ENCODE data around the gene SVIL.
"Not testable (repeated sequence)": the region's sequence is repeated elsewhere in the genome, so short reads cannot be mapped to it uniquely, and the experiment has no call there.

The SVIL gene

GRCh38 chr10:29524720-29525119 is 110.1 kb downstream of the SVIL start:
- H3K9ac ChIP-seq (ENCODE audit: low read length): no peak overlapping the region
- H3K4me3 ChIP-seq (ENCODE audit: low read depth, low read length): no peak overlapping the region
- no peaks in the 10 kb centered on the region for H3K4me1 ChIP-seq (ENCODE audit: control insufficient read depth, insufficient read depth, low read length)
- no peak overlapping the region for H3K27ac ChIP-seq (ENCODE audit: low read depth, low read length)
- no peaks in the 10 kb centered on the region for H3K27me3 ChIP-seq (ENCODE audit: control insufficient read depth, insufficient read depth, low read length)
- H3K36me3 ChIP-seq (ENCODE audit: control insufficient read depth, insufficient read depth, low read length): peaks cover 57% of the 10 kb centered on the region
- H3K9me3 ChIP-seq (ENCODE audit: control insufficient read depth, insufficient read depth, low read depth, low read length): no peaks in the 10 kb centered on the region

GRCh38 chr10:29524294-29524693 is 110.5 kb downstream of the SVIL start:
- no peaks in the 10 kb centered on the region for H3K27me3 ChIP-seq (ENCODE audit: control insufficient read depth, insufficient read depth, low read length)
- no peak overlapping the region for H3K9ac ChIP-seq (ENCODE audit: low read length)
- no peak overlapping the region for H3K4me3 ChIP-seq (ENCODE audit: low read depth, low read length)
- peaks cover 55% of the 10 kb centered on the region for H3K36me3 ChIP-seq (ENCODE audit: control insufficient read depth, insufficient read depth, low read length)
- no peaks in the 10 kb centered on the region for H3K4me1 ChIP-seq (ENCODE audit: control insufficient read depth, insufficient read depth, low read length)
- H3K27ac ChIP-seq (ENCODE audit: low read depth, low read length): no peak overlapping the region
- H3K9me3 ChIP-seq (ENCODE audit: control insufficient read depth, insufficient read depth, low read depth, low read length): no peaks in the 10 kb centered on the region

- no peak overlapping the region for H3K9ac ChIP-seq (ENCODE audit: low read length)
- H3K4me1 ChIP-seq (ENCODE audit: control insufficient read depth, insufficient read depth, low read length): no peaks in the 10 kb centered on the region
- no peak overlapping the region for H3K27ac ChIP-seq (ENCODE audit: low read depth, low read length)
- H3K9me3 ChIP-seq (ENCODE audit: control insufficient read depth, insufficient read depth, low read depth, low read length): no peaks in the 10 kb centered on the region
- no peaks in the 10 kb centered on the region for H3K27me3 ChIP-seq (ENCODE audit: control insufficient read depth, insufficient read depth, low read length)
- H3K36me3 ChIP-seq (ENCODE audit: control insufficient read depth, insufficient read depth, low read length): peaks cover 50% of the 10 kb centered on the region
- H3K4me3 ChIP-seq (ENCODE audit: low read depth, low read length): no peak overlapping the region
These were observed 111.9 kb downstream of the SVIL start for GRCh38 chr10:29522918-29523317.

GRCh38 chr10:29522061-29522855 is 112.5 kb downstream of the SVIL start:
- Histone ChIP-seq H3K36me3 (ENCODE audit: control insufficient read depth, insufficient read depth, low read length) (peaks cover 50% of the 10 kb centered on the region), H3K27me3 (ENCODE audit: control insufficient read depth, insufficient read depth, low read length) (no peaks in the 10 kb centered on the region), H3K9ac (ENCODE audit: low read length) (no peak overlapping the region), H3K9me3 (ENCODE audit: control insufficient read depth, insufficient read depth, low read depth, low read length) (no peaks in the 10 kb centered on the region), H3K4me1 (ENCODE audit: control insufficient read depth, insufficient read depth, low read length) (no peaks in the 10 kb centered on the region), H3K4me3 (ENCODE audit: low read depth, low read length) (no peak overlapping the region), H3K27ac (ENCODE audit: low read depth, low read length) (no peak overlapping the region)

GRCh38 chr10:29519659-29520058 is 115.1 kb downstream of the SVIL start:
- no peaks in the 10 kb centered on the region for H3K27me3 ChIP-seq (ENCODE audit: control insufficient read depth, insufficient read depth, low read length)
- H3K4me1 ChIP-seq (ENCODE audit: control insufficient read depth, insufficient read depth, low read length): no peaks in the 10 kb centered on the region
- H3K36me3 ChIP-seq (ENCODE audit: control insufficient read depth, insufficient read depth, low read length): peaks cover 44% of the 10 kb centered on the region
- H3K9ac ChIP-seq (ENCODE audit: low read length): no peak overlapping the region
- H3K4me3 ChIP-seq (ENCODE audit: low read depth, low read length): no peak overlapping the region
- no peaks in the 10 kb centered on the region for H3K9me3 ChIP-seq (ENCODE audit: control insufficient read depth, insufficient read depth, low read depth, low read length)
- H3K27ac ChIP-seq (ENCODE audit: low read depth, low read length): no peak overlapping the region

- H3K36me3 ChIP-seq (ENCODE audit: control insufficient read depth, insufficient read depth, low read length): peaks cover 23% of the 10 kb centered on the region
- H3K27ac ChIP-seq (ENCODE audit: low read depth, low read length): no peak overlapping the region
- no peak overlapping the region for H3K9ac ChIP-seq (ENCODE audit: low read length)
- H3K9me3 ChIP-seq (ENCODE audit: control insufficient read depth, insufficient read depth, low read depth, low read length): no peaks in the 10 kb centered on the region
- H3K27me3 ChIP-seq (ENCODE audit: control insufficient read depth, insufficient read depth, low read length): no peaks in the 10 kb centered on the region
- no peaks in the 10 kb centered on the region for H3K4me1 ChIP-seq (ENCODE audit: control insufficient read depth, insufficient read depth, low read length)
- no peak overlapping the region for H3K4me3 ChIP-seq (ENCODE audit: low read depth, low read length)
These were observed 117.3 kb downstream of the SVIL start for GRCh38 chr10:29517352-29517923.

- not testable (repeated sequence) for H3K4me3 ChIP-seq (ENCODE audit: low read depth, low read length); H3K27me3 ChIP-seq (ENCODE audit: control insufficient read depth, insufficient read depth, low read length)
- peaks cover 18% of the 10 kb centered on the region for H3K36me3 ChIP-seq (ENCODE audit: control insufficient read depth, insufficient read depth, low read length)
These were observed 118.3 kb downstream of the SVIL start for GRCh38 chr10:29516309-29516932.

GRCh38 chr10:29515879-29516278 is 118.9 kb downstream of the SVIL start:
- not testable (repeated sequence) for H3K9ac ChIP-seq (ENCODE audit: low read length); H3K4me3 ChIP-seq (ENCODE audit: low read depth, low read length); H3K4me1 ChIP-seq (ENCODE audit: control insufficient read depth, insufficient read depth, low read length); H3K9me3 ChIP-seq (ENCODE audit: control insufficient read depth, insufficient read depth, low read depth, low read length); H3K27me3 ChIP-seq (ENCODE audit: control insufficient read depth, insufficient read depth, low read length); H3K27ac ChIP-seq (ENCODE audit: low read depth, low read length)
- H3K36me3 ChIP-seq (ENCODE audit: control insufficient read depth, insufficient read depth, low read length): peaks cover 15% of the 10 kb centered on the region

More at GRCh38 chr10:29516309-29516932, 118.3 kb downstream of the SVIL start:
- H3K27ac ChIP-seq (ENCODE audit: low read depth, low read length); H3K9ac ChIP-seq (ENCODE audit: low read length); H3K9me3 ChIP-seq (ENCODE audit: control insufficient read depth, insufficient read depth, low read depth, low read length); H3K4me1 ChIP-seq (ENCODE audit: control insufficient read depth, insufficient read depth, low read length): not testable (repeated sequence)

GRCh38 chr10:29515104-29515503 is 119.7 kb downstream of the SVIL start:
- not testable (repeated sequence) for H3K36me3 ChIP-seq (ENCODE audit: control insufficient read depth, insufficient read depth, low read length); H3K27me3 ChIP-seq (ENCODE audit: control insufficient read depth, insufficient read depth, low read length); H3K9ac ChIP-seq (ENCODE audit: low read length); H3K4me3 ChIP-seq (ENCODE audit: low read depth, low read length); H3K9me3 ChIP-seq (ENCODE audit: control insufficient read depth, insufficient read depth, low read depth, low read length); H3K4me1 ChIP-seq (ENCODE audit: control insufficient read depth, insufficient read depth, low read length); H3K27ac ChIP-seq (ENCODE audit: low read depth, low read length)

GRCh38 chr10:29514306-29514705 is 120.5 kb downstream of the SVIL start:
- no peak overlapping the region for H3K4me3 ChIP-seq (ENCODE audit: low read depth, low read length)
- no peak overlapping the region for H3K9ac ChIP-seq (ENCODE audit: low read length)
- no peaks in the 10 kb centered on the region for H3K27me3 ChIP-seq (ENCODE audit: control insufficient read depth, insufficient read depth, low read length)
- no peak overlapping the region for H3K27ac ChIP-seq (ENCODE audit: low read depth, low read length)
- no peaks in the 10 kb centered on the region for H3K4me1 ChIP-seq (ENCODE audit: control insufficient read depth, insufficient read depth, low read length)
- H3K9me3 ChIP-seq (ENCODE audit: control insufficient read depth, insufficient read depth, low read depth, low read length): no peaks in the 10 kb centered on the region
- peaks cover 10% of the 10 kb centered on the region; the same call in 1 of the 2 replicates for H3K36me3 ChIP-seq (ENCODE audit: control insufficient read depth, insufficient read depth, low read length)

- Histone ChIP-seq H3K27ac (ENCODE audit: low read depth, low read length) (no peak overlapping the region), H3K27me3 (ENCODE audit: control insufficient read depth, insufficient read depth, low read length) (no peaks in the 10 kb centered on the region), H3K36me3 (ENCODE audit: control insufficient read depth, insufficient read depth, low read length) (peaks cover 18% of the 10 kb centered on the region; the same call in 1 of the 2 replicates), H3K9ac (ENCODE audit: low read length) (no peak overlapping the region), H3K4me1 (ENCODE audit: control insufficient read depth, insufficient read depth, low read length) (no peaks in the 10 kb centered on the region), H3K9me3 (ENCODE audit: control insufficient read depth, insufficient read depth, low read depth, low read length) (no peaks in the 10 kb centered on the region), H3K4me3 (ENCODE audit: low read depth, low read length) (no peak overlapping the region)
These were observed 122.3 kb downstream of the SVIL start for GRCh38 chr10:29512425-29512974.

Measured in HUES6 (cell line).